HG03095 (cell line): ENCODE data around the gene TOM1L2.

Source experiments
- ATAC-seq: cut with Tn5 transposase; IDR thresholded peaks from one replicate; pipeline ENCODE4 v1.9.1; 2021; ENCODE audit warnings: moderate library complexity; ENCODE audit not compliant: unreplicated experiment

Gene TOM1L2

DNA sequence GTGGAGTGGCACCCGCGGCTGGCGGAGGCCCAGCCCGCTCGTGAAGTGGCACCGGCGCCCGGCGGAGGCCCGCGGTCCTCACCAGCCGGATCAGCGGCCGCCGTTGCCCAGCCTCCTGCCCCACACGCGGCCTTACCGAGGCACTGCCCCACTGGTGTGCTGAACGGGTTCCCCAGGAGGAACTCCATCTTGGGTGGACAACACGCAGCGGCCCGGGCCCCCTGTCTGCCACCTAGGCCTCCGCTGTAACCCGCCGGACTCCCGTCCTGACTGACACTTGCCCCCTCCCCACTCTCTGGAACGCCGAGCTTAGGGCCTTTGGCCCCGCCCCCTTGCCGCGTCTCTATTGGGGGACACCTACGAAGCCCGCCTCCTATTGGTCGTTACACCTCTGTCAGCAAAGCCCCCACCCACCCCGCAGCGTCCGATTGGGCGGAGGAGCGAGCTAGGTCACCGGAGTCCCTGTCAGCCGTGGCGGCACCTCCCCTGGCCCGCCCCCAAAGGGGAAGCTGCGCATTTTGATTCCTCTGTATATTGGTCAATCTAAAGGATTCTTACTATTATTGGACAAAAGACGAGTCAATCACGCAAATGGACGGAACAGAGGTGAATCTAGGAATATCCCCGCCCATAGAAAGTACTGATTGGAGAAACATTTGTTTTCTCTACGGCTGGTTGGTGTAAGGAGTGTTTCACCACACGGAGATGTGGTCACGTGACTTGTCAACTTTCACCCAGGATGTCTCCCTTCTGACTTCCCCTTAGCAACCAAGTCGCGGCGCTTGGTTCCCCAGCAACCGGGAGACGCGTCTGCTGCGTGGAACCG lies at the start of gene TOM1L2, which contains the start of gene DRC3:
Gene TOM1L2, minus strand, starts transcription at position 275 of the 826 bp plus-strand sequence. Its CDS starts 87 bp downstream, at position 188.
Gene DRC3, plus strand, starts transcription at position 737 of the 826 bp plus-strand sequence. CDS start 4,737 bp downstream, outside the sequence.
- peak; percentile 91 for ATAC-seq

DNA sequence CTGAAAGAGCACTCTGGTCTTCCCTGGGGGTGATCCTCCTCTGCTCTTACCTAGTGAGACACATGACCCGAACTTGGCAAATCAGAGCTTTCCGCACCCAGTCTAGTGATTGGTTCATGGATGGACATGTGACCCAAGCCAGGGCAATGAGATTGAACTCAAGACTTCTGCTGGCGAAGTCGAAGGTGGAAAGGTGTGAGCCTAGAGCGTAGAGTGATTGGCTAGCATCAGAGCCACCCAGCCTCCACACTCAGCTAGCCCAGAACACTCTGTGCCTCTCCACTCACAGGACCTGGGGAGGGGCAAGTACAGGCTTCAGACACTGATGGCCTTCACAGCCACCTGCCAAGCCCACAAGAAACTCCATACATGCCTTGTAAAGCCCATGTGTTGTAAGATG lies 49.2 kb upstream of the TOM1L2 start:
- ATAC-seq, result no peak

DNA sequence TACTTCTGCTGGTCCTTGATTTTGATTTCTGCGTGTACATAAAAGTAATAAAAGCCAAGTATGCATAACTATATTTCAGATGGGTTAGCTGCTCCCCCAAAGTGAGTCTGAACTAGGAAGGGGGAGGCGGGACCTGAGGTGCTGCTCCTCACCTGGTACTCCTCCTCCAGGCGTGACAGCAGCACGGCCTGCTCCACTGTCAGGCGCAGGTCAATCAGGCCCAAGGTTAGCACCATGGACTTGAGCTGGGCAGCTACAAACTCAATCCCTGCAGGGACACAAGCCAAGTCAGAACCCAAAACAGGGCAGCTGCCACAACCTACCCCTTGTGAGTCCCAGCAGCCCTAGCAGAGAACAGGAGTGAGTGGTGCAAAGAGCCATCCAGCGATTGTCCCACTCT lies 48.8 kb upstream of the TOM1L2 start:
- no peak for ATAC-seq

DNA sequence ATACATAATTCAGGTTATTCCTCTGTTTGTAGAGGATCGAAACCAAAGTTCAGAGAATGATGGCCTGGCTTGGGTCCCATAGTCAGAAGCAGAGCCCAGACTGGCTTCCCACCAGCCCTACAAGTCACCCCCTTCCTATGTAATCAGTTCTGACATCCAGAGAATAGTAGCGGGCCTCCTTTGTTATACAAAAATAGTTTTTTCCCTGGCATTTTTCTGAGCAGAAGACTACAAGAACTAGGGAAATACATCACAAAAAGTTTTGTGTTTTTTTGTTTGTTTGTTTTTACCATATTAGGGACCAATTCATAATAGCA lies 47.6 kb upstream of the TOM1L2 start:
- no peak for ATAC-seq

DNA sequence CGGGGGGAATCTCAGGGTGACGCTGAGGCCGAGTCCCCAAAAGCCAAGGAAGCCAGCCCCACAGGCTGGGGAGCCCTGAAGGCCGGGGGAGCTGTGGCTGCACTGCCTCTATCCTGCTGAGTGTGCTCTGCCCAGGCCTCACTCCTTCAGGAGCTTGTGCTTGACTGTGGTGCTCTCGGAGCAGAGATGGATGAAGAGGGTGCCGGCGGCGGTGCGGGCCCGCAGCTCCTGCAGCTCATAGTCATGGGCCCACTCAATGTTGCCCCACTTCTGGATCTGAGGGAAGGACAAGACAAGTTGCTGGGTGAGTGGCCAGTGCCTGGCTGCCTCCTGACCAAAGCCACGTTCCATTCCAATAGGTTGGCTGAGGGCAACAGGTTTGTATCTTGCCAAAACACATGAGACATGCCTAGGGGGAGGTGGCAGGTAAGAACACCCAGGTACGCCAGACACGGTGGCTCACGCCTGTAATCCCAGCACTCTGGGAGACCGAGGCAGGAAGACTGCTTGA lies 46.3 kb upstream of the TOM1L2 start:
- ATAC-seq, result no peak

GRCh38 chr17:18017958-18018357 lies 45.8 kb upstream of the TOM1L2 start:
- no peak for ATAC-seq

GRCh38 chr17:18016426-18016825 lies 44.2 kb upstream of the TOM1L2 start:
- ATAC-seq, result no peak

DNA sequence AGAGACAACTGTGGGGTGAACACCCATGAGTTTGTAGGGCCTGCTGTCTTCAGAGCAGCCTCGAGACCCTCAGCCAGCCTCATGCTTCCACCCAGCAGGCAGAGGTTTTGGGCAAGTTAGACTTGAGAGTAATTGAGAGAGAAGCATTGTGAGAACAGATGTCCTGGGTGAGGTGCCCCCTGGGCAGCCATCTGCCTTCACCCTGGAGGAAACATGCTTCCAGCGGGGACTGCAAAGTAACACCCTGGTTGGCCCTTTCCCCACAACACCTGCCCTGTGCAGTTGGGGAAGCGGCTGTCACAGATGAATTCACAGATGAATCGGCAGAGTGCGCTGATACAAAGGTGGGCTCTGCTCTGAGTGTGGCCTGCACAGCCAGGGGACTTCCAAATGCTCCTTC lies 43.4 kb upstream of the TOM1L2 start:
- ATAC-seq, result no peak

DNA sequence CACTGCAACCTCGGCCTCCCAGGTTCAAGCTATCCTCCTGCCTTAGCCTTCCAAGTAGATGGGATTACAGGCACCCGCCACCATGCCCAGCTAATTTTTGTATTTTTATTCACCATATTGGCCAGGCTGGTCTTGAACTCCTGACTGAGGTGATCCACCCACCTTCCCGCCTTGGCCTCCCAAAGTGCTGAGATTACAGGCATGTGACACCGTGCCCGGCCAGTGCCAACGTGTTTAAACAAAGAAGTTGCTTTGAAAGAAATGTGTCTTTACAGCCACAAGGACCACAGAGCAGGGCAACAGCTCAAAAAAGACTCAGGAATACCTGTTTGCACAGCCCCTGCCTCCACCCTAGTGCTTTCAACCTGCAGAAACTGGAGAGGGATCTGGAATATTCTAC lies 41.8 kb upstream of the TOM1L2 start:
- ATAC-seq, result no peak

GRCh38 chr17:18011286-18011685 lies 39.1 kb upstream of the TOM1L2 start:
- ATAC-seq, result no peak

DNA sequence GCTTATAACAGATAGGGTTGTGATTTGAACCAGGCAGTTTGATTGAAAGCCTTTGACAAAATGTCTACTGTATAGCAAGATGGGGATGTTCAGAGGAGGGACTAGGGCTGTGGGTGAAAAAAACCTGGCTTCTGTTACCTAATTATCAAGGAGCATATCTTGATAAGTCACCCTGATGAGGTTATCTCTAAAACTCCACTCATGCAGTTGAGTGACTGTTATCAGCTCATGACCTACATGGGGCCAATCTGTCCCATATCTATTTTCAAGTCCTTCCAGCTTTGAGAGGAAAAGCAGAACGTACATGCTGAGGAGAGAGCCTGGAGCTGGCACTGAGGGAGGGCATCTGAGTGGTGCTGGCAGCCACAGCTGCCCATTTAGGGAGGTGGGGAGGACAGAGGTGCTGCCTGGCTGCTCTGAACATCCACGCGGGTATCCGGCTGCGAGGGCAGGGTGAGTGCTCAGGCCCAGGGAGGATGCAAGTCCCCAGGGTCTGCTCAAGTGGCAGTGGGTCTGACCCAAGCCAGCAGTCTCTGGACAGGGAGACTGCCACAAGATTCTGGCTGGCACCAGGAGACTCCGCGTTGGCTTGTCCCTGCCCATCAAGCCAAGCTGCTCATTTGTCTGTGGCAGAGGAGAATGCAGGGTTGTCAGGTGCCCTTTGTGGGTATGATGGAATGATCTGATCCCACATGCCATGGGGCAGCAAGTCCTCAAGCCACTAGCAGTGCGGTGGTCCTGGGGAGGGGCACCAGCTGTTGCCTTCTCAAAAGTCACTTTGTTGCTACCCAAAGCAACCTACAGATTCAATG lies 37.6 kb upstream of the TOM1L2 start:
- ATAC-seq, result no peak

- ATAC-seq, result no peak
Measured at GRCh38 chr17:18008496-18009268, 36.5 kb upstream of the TOM1L2 start.

DNA sequence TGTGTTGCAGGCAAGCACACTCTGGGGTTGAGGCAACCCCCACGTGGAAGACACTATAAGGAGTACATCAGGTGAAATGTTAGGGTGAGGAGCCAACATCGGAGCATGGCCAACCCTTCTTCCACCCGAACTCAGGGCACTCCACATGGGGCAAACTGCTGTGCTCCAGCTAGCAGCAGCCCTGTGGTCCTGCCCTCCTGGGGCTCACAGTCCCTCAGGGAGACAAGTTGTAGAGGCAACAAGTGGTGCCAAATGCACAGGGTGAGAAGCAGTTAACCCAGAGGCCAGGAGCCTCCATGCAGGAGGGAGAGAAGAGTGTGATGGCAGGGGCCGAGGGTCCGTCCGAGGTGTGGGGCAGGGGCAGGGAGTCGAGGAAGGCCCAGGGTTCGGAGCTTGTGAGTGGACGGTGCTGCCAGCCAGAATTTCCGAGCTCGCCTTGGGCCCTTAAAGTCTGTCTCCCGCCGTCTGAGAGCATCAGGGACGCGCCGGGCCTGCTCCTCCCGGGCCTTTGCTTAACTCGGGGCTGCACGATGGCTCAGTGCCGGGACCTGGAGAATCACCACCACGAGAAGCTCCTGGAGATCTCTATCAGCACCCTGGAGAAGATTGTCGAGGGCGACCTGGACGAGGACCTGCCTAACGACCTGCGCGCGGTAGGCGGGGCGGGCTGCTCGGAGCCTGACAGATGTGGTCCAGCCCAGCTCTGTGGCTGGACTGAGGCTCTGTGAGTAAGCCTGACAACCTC lies 34.5 kb upstream of the TOM1L2 start:
- no peak for ATAC-seq

GRCh38 chr17:18005496-18005895 lies 33.3 kb upstream of the TOM1L2 start:
- no peak for ATAC-seq

- no peak for ATAC-seq
Measured at GRCh38 chr17:18004884-18005305, 32.7 kb upstream of the TOM1L2 start.

GRCh38 chr17:18004345-18004744 lies 32.1 kb upstream of the TOM1L2 start:
- no peak for ATAC-seq

DNA sequence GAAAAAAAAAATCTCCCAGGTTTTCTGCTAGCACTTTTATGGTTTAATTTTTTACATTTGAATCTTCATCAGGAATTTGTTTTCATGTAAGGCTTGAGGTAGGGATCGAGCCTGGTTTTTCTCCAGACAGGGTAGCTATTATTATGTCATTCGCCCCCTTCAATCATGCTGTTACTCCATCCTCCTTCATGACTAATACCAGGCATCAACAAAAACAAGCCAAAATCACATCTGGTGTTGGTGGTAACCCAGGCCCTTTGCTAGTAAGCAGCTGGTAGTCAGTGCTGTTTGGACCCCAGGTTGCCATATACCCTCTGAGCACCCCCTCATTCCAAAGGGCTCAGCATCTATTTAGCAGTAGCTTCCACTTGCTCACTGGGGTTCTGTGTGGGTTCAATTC lies 30.0 kb upstream of the TOM1L2 start:
- no peak for ATAC-seq

GRCh38 chr17:18000030-18000408 lies 27.8 kb upstream of the TOM1L2 start:
- no peak for ATAC-seq

- ATAC-seq, result no peak
Measured at GRCh38 chr17:17999364-18000029, 27.3 kb upstream of the TOM1L2 start.

- ATAC-seq, result no peak
Measured at GRCh38 chr17:17998934-17999333, 26.7 kb upstream of the TOM1L2 start.
